Ovary (tissue), 9 donors: Measurements from ENCODE around the gene GRID1. TPM values are rescaled to one million over a fixed set of nuclear protein-coding genes. Genes with fewer than 3 reads are reported as not detected.

Source experiments
- DNase-seq, 5 donors: peaks; one replicate each; pipeline ENCODE4 v3.0.0-alpha.2; 2019 to 2020
- H3K27ac ChIP-seq, 2 donors: fragments of 200-600 bp; one replicate each; pipeline versions ENCODE4 v1.5.1 to v1.8.0; 2019 to 2022
- H3K27me3 ChIP-seq: fragments of 200-600 bp; one replicate; pipeline ENCODE4 v1.8.0; 2022
- H3K36me3 ChIP-seq: fragments of 200-600 bp; sonication (generic); one replicate; pipeline ENCODE4 v1.5.1; 2019
- H3K4me1 ChIP-seq: one replicate; pipeline ENCODE4 v1.8.1; 2013; ENCODE audit warnings: mild to moderate bottlenecking, moderate library complexity; ENCODE audit not compliant: insufficient read depth
- H3K4me3 ChIP-seq: fragments of 200-600 bp; sonication (generic); one replicate; pipeline ENCODE4 v1.5.1; 2017
- H3K9me3 ChIP-seq, 2 donors: fragments of 200-600 bp in 1 of 2; sonication (generic) in 1 of 2; one replicate each; pipeline versions ENCODE4 v1.5.1 to v1.8.1; 2013 to 2019; ENCODE audit warnings: mild to moderate bottlenecking in 1 of 2, moderate library complexity in 1 of 2
- EP300 ChIP-seq: sonication (generic); formaldehyde crosslinking; IDR thresholded peaks from one replicate; pipeline ENCODE4 v1.6.1; 2017; ENCODE audit warnings: antibody characterized with exemption
- POLR2A ChIP-seq: fragments of 450-650 bp; IDR thresholded peaks from one replicate; pipeline ENCODE4 v1.6.1; 2017; ENCODE audit warnings: antibody characterized with exemption, mild to moderate bottlenecking, moderate library complexity
- WGBS, 3 donors: extraction: QIAGEN DNeasy Blood & Tissue Kit in 1 of 3; methylation state at CpG; one replicate each; pipeline versions ENCODE4 v1.1.5 to v1.1.7; 2013 to 2017; 5-methylcytosine and 5-hydroxymethylcytosine counted together
- intact Hi-C, 4 donors: fragments of 100-400 bp; cut with DNase I; formaldehyde crosslinking; loops; one replicate each; pipeline versions ENCODE4 v1.11.0 to v1.15.1; 2022 to 2023
- polyA plus RNA-seq, 2 donors: library from polyadenylated mRNA; stranded (reverse); fragments of 200-250 nt in 1 of 2; fragments of 350-450 nt in 1 of 2; fragmentation: Illumina TruSeq in 1 of 2; extraction: RNeasy Lipid Tissue Mini Kit (QIAGEN cat#74804) in 1 of 2; gene quantifications; one replicate each; pipeline ENCODE4 v1.2.3, GENCODE V29; 2013 to 2014
- total RNA-seq, 7 donors: library from RNA; depleted of rRNA in 2 of 7; stranded (reverse); fragments of >200 nt in 2 of 7; fragmentation: NEBNext Ultra II Directional in 3 of 7; extraction: Animal tissue kit (Norgen Biotek cat#: 25700) in 3 of 7; gene quantifications; one replicate each; pipeline versions ENCODE4 v1.1.0 to v1.2.4, GENCODE V29; 2016 to 2023
- TF ChIP-seq, protein P1 (sequence below), 3 donors: fragments of 450-650 bp in 2 of 3; fragments of 200-600 bp in 1 of 3; IDR thresholded peaks; one replicate each; pipeline versions ENCODE4 v1.5.1 to v1.8.0; 2016 to 2022; ENCODE audit warnings: antibody characterized with exemption in 3 of 3, mild to moderate bottlenecking in 1 of 3
- donor health status: DM: no; HTN: no; CAD: no; lungs with moderate emphysema.
- donor health status: DM: no; HTN: no; CAD: no.
- donor health status: Bipolar disorder and iron deficiency.
- donor health status: DM: yes; HTN: yes; CAD: no.
- donor health status: DM: no; HTN: no; CAD: no.
- donor health status: DM: yes; HTN: yes; CAD: no.

The GRID1 gene
- total and polyA plus RNA-seq, 9 donors = 0.57 to 6.2 (median 1.8) TPM

DNA sequence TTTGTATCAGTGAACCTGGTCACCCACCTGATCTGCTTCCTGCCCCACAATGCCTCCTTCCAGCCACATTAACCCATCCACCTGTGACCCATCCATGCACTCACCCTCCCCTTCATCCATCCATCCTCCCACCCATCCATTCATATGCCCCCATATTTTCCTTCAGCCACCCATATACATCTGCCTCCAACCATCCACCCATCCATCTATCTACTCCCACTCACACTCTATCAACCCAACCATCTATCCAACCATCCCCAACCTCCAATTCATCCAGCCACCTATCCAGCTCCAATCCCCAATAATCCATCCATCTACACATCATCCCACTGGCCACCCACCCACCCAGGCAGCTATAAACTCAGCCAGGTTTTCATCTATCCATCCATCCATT lies 51.0 kb downstream of the GRID1 start:
- TF ChIP-seq EP300 = no peak
- TF ChIP-seq, protein P1, sequence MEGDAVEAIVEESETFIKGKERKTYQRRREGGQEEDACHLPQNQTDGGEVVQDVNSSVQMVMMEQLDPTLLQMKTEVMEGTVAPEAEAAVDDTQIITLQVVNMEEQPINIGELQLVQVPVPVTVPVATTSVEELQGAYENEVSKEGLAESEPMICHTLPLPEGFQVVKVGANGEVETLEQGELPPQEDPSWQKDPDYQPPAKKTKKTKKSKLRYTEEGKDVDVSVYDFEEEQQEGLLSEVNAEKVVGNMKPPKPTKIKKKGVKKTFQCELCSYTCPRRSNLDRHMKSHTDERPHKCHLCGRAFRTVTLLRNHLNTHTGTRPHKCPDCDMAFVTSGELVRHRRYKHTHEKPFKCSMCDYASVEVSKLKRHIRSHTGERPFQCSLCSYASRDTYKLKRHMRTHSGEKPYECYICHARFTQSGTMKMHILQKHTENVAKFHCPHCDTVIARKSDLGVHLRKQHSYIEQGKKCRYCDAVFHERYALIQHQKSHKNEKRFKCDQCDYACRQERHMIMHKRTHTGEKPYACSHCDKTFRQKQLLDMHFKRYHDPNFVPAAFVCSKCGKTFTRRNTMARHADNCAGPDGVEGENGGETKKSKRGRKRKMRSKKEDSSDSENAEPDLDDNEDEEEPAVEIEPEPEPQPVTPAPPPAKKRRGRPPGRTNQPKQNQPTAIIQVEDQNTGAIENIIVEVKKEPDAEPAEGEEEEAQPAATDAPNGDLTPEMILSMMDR (IDR thresholded peaks at IDR 0.05) = no peak
- H3K27ac ChIP-seq = no peak overlapping the region
- H3K9me3 ChIP-seq = no peaks in the 10 kb centered on the region
- no peak overlapping the region for H3K4me3 ChIP-seq
- H3K27me3 ChIP-seq = no peaks in the 10 kb centered on the region
- no peaks in the 10 kb centered on the region for H3K36me3 ChIP-seq
- DNase-seq = no peak
- intact Hi-C loops = no loop called here
- H3K4me1 ChIP-seq = no peaks in the 10 kb centered on the region

DNA sequence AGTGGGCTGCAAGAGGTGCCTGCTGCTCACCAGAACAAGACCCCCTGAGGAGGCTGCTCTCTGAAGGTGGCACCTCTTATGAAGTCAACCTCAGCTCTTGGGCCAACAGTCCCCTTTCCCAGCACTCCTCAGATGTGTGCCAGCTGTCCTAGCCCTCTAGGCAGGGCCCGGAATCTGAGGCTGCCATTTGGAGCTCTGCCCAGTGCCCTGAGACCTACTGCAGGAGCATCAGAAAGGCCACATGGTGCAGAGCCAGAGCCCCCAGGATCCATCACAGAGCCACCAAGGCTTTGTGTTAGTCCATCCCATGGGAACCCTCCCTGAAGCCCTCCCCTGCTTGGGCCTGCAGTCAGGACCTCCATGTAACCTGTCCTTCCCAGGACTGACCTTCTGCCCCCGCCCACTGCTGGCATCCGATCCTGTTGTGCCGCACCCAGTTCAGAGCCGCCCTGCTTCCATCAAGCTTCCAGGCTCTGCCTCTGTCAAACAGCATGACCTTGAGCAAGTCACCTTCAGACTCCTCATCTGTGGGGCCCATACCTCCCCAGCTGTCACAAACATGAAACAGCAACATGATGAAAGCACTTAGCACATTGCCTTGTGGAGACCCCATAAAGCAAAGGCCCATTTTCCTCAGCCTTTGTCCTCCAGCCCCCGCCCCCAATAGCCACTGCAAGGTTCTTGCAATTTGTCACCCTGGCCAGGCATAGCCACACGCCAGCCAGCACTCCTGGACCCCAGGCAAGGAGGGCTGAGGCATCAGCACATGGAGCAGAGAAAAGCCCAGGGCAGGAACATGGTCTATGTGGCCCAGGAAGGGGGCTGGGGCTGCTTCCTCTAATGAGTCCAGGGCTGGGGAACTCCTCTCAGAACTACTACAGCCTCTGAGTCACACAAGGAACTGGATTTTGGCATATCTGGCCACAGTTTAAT lies 51.7 kb downstream of the GRID1 start:
- WGBS, 3 donors = 64 to 70% (median 69%) methylated on average over 7 of the region's 7 CpGs
- TF ChIP-seq POLR2A (no peak), EP300 (no peak)
- TF ChIP-seq, protein P1 (IDR thresholded peaks at IDR 0.05) = no peak
- H3K27ac ChIP-seq = no peak overlapping the region
- H3K36me3 ChIP-seq = no peaks in the 10 kb centered on the region
- DNase-seq = no peak
- H3K27me3 ChIP-seq = no peaks in the 10 kb centered on the region
- intact Hi-C loops = no loop called here
- H3K9me3 ChIP-seq = no peaks in the 10 kb centered on the region
- H3K4me1 ChIP-seq = no peaks in the 10 kb centered on the region
- no peak overlapping the region for H3K4me3 ChIP-seq

DNA sequence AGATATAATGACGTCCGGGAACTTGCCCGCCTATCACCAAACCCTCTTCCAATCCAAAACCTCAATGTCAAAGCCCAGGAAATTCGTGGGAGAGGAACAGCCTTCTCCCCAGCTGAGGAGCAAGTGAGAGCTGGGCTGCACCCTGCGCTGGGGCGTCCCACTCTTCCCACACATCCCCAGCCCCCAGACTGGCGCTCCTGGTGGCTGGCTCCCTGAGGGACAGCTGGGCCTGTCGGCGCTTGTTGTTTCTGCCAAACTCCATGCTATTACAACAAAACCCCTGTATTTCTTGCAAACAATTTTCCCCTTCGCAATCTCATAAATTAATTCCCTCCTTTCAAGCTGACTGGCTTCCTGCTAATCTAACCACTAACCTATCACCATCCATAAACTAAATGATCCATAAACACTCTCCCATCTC lies 53.0 kb downstream of the GRID1 start:
- TF ChIP-seq EP300 (no peak), POLR2A (no peak)
- TF ChIP-seq, protein P1 (IDR thresholded peaks at IDR 0.05) = no peak
- DNase-seq = no peak
- WGBS, 3 donors = 52 to 74% (median 69%) methylated on average over 10 of the region's 10 CpGs
- Histone ChIP-seq H3K4me1 (no peaks in the 10 kb centered on the region), H3K4me3 (no peak overlapping the region), H3K27me3 (no peaks in the 10 kb centered on the region), H3K36me3 (no peaks in the 10 kb centered on the region), H3K9me3 (no peaks in the 10 kb centered on the region), H3K27ac (no peak overlapping the region)
- intact Hi-C loops = no loop called here

DNA sequence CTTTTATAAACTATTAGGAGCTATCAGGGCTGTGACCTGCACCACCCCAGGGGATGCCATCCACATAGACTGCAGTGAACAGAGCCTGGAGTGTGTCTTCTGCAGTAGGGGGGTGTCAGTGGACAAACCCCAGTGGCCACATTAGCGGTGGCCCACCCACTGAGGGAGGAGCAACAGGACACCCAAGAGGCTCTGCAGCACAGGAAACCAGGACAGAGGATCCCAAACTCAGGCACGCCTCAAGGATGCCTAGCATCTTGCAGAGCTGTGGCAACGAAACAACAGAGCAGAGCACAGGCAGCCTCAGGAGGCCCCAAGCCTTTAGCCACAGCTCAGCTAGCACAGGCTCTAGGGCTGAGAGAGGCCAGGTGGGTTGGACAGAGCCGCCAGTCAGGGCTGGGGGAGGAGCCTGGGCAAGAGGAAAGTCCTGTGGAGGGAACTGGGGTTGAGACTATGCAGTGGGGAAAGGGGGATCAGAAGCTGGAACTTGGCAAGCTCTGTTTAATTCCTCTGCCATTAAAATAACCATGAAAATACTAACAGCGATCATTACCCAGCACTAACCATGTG lies 53.8 kb downstream of the GRID1 start:
- no peaks in the 10 kb centered on the region for H3K9me3 ChIP-seq
- H3K27me3 ChIP-seq = no peaks in the 10 kb centered on the region
- no peak for DNase-seq
- no peak for TF ChIP-seq POLR2A
- TF ChIP-seq, protein P1 (IDR thresholded peaks at IDR 0.05) = no peak
- TF ChIP-seq EP300 = no peak
- no peak overlapping the region for H3K27ac ChIP-seq
- H3K4me3 ChIP-seq = no peak overlapping the region
- intact Hi-C loops = no loop called here
- WGBS, 3 donors = 48 to 72% (median 71%) methylated on average over 5 of the region's 5 CpGs
- H3K36me3 ChIP-seq = no peaks in the 10 kb centered on the region
- H3K4me1 ChIP-seq = no peaks in the 10 kb centered on the region
